SK-N-SH (cell line): Measurements from ENCODE around the gene ASCL2. TPM values are rescaled to one million over a fixed set of nuclear protein-coding genes. Genes with fewer than 3 reads are reported as not detected.

Experiments
- CTCF ChIA-PET: fragments of 300-600, 350-600 bp; formaldehyde crosslinking; extraction: SDS; loops from one replicate; lab custom pipeline; 2021; lab: Yijun Ruan, JAX
- POLR2A ChIA-PET: fragments of 350-600 bp; sonication (Branson Sonifier 250); formaldehyde crosslinking; extraction: SDS; loops from one replicate; lab custom pipeline; 2020; ENCODE audit warnings: antibody characterized with exemption, inconsistent platforms; lab: Yijun Ruan, JAX
- DNase-seq: peaks from one replicate; pipeline ENCODE4 v3.0.0; 2012
- H2AFZ ChIP-seq: fragments of 200-600 bp; sonication (generic); 2 replicates; pipeline ENCODE4 v1.8.1; 2016; ENCODE audit warnings: antibody characterized with exemption, mild to moderate bottlenecking, low read depth
- H3F3A ChIP-seq: fragments of 200-600 bp; sonication (generic); replicated peaks from 2 replicates; pipeline ENCODE3; 2016; ENCODE audit warnings: antibody characterized with exemption, mild to moderate bottlenecking; ENCODE audit not compliant: insufficient read depth
- H3K27ac ChIP-seq, 2 experiments: fragments of 200-500 bp in 1 of 2; fragments of 200-600 bp in 1 of 2; sonication (Bioruptor generic) in 1 of 2; sonication (generic), shearing (Covaris generic) in 1 of 2; 2 replicates each; pipeline versions ENCODE4 v1.5.1 to v1.6.1; 2014 to 2016; ENCODE audit warnings: low read depth in 2 of 2, inconsistent platforms in 1 of 2, low read length in 1 of 2, mild to moderate bottlenecking in 1 of 2, mixed read lengths in 1 of 2
- H3K27me3 ChIP-seq: fragments of 200-600 bp; sonication (generic), shearing (Covaris generic); 2 replicates; pipeline ENCODE4 v1.6.1; 2016; ENCODE audit warnings: mixed run types; ENCODE audit not compliant: insufficient read depth
- H3K36me3 ChIP-seq, 2 experiments: fragments of 200-500 bp in 1 of 2; fragments of 200-600 bp in 1 of 2; sonication (Bioruptor generic) in 1 of 2; sonication (generic) in 1 of 2; replicated peaks in 1 of 2; 2 replicates each; pipeline versions ENCODE3 to v1.5.1; 2014 to 2016; ENCODE audit warnings: low read length in 1 of 2, mild to moderate bottlenecking in 1 of 2; ENCODE audit not compliant: insufficient read depth in 2 of 2, control insufficient read depth in 1 of 2
- H3K4me1 ChIP-seq, 2 experiments: fragments of 200-500 bp in 1 of 2; fragments of 200-600 bp in 1 of 2; sonication (Bioruptor generic) in 1 of 2; sonication (generic), shearing (Covaris generic) in 1 of 2; 2 replicates each; pipeline versions ENCODE4 v1.5.1 to v1.6.1; 2014 to 2016; ENCODE audit warnings: low read depth in 1 of 2, low read length in 1 of 2, mixed run types in 1 of 2; ENCODE audit not compliant: insufficient read depth in 2 of 2, control insufficient read depth in 1 of 2
- H3K4me2 ChIP-seq: fragments of 200-600 bp; sonication (generic), shearing (Covaris generic); 2 replicates; pipeline ENCODE4 v1.6.1; 2017; ENCODE audit warnings: mixed run types
- H3K4me3 ChIP-seq, 2 experiments: fragments of 200-500 bp in 1 of 2; fragments of 200-600 bp in 1 of 2; sonication (Bioruptor generic) in 1 of 2; sonication (generic), shearing (Covaris generic) in 1 of 2; 2 replicates each; pipeline versions ENCODE4 v1.5.1 to v1.8.1; 2014 to 2016; ENCODE audit warnings: low read depth in 2 of 2, inconsistent platforms in 1 of 2, low read length in 1 of 2, mild to moderate bottlenecking in 1 of 2, mixed read lengths in 1 of 2, moderate library complexity in 1 of 2
- H3K79me2 ChIP-seq: fragments of 200-600 bp; sonication (generic); 2 replicates; pipeline ENCODE4 v1.8.1; 2017; ENCODE audit warnings: mild to moderate bottlenecking; ENCODE audit not compliant: insufficient read depth
- H3K9ac ChIP-seq: fragments of 200-600 bp; sonication (generic); 2 replicates; pipeline ENCODE4 v1.6.1; 2017; ENCODE audit warnings: mixed run types
- H3K9me2 ChIP-seq: fragments of 200-600 bp; sonication (generic); 2 replicates; pipeline ENCODE4 v1.6.1; 2017; ENCODE audit warnings: mixed run types
- H3K9me3 ChIP-seq: fragments of 200-600 bp; sonication (generic); 2 replicates; pipeline ENCODE4 v1.6.1; 2017; ENCODE audit warnings: mixed run types, mild to moderate bottlenecking, moderate library complexity
- H4K20me1 ChIP-seq: fragments of 200-600 bp; sonication (generic); 2 replicates; pipeline ENCODE4 v1.6.1; 2017; ENCODE audit warnings: mild to moderate bottlenecking, mixed run types; ENCODE audit not compliant: insufficient read depth
- EP300 ChIP-seq, 2 experiments: IDR thresholded peaks; 2 replicates each; pipeline versions ENCODE4 v1.4.0 to v1.6.1; 2012; ENCODE audit warnings: borderline replicate concordance in 1 of 2, low read depth in 1 of 2, low read length in 1 of 2
- FOSL2 ChIP-seq: IDR thresholded peaks from 2 replicates; pipeline ENCODE4 v1.4.0; 2012; ENCODE audit warnings: low read depth, mild to moderate bottlenecking, moderate library complexity, borderline replicate concordance
- FOXJ3 ChIP-seq: sonication (generic); formaldehyde crosslinking; IDR thresholded peaks from 2 replicates; pipeline ENCODE4 v1.5.1; 2020; ENCODE audit warnings: mild to moderate bottlenecking, missing genetic modification reagents
- GABPA ChIP-seq: IDR thresholded peaks from 2 replicates; pipeline ENCODE4 v1.4.0; 2012; ENCODE audit warnings: low read depth, mild to moderate bottlenecking
- GATA2 ChIP-seq: sonication (generic); formaldehyde crosslinking; IDR thresholded peaks from 2 replicates; pipeline ENCODE4 v1.5.0; 2020; ENCODE audit warnings: mild to moderate bottlenecking, missing genetic modification reagents
- JUND ChIP-seq: IDR thresholded peaks from 2 replicates; pipeline ENCODE4 v1.4.0; 2012
- MXI1 ChIP-seq: IDR thresholded peaks from 2 replicates; pipeline ENCODE4 v1.6.1; 2012; ENCODE audit warnings: mild to moderate bottlenecking, low read depth, low read length, improper control_type of control experiment
- NFIC ChIP-seq: IDR thresholded peaks from 2 replicates; pipeline ENCODE4 v1.4.0; 2012; ENCODE audit warnings: borderline replicate concordance
- NRF1 ChIP-seq: IDR thresholded peaks from 2 replicates; pipeline ENCODE4 v1.6.1; 2012; ENCODE audit warnings: low read depth, mild to moderate bottlenecking, low read length
- RAD21 ChIP-seq: IDR thresholded peaks from 2 replicates; pipeline ENCODE4 v1.6.1; 2012; ENCODE audit warnings: mild to moderate bottlenecking, low read length
- RCOR1 ChIP-seq: fragments of 150-350 bp; IDR thresholded peaks from 2 replicates; pipeline ENCODE4 v1.6.1; 2017; ENCODE audit warnings: antibody characterized with exemption, low read length
- RXRA ChIP-seq: IDR thresholded peaks from 2 replicates; pipeline ENCODE4 v1.4.0; 2012; ENCODE audit warnings: low read depth, mild to moderate bottlenecking, borderline replicate concordance
- SIN3A ChIP-seq: IDR thresholded peaks from 2 replicates; pipeline ENCODE4 v1.6.1; 2012; ENCODE audit warnings: low read depth, mild to moderate bottlenecking, low read length, moderate library complexity, borderline replicate concordance
- SMC3 ChIP-seq: IDR thresholded peaks from 2 replicates; pipeline ENCODE4 v1.6.1; 2012; ENCODE audit warnings: low read depth, low read length, improper control_type of control experiment
- USF1 ChIP-seq: IDR thresholded peaks from 2 replicates; pipeline ENCODE4 v1.4.0; 2012; ENCODE audit warnings: low read depth, borderline replicate concordance
- ZBTB33 ChIP-seq: IDR thresholded peaks from 2 replicates; pipeline ENCODE4 v1.4.0; 2012; ENCODE audit warnings: low read depth, borderline replicate concordance
- WGBS: methylation state at CpG from one replicate; pipeline ENCODE4 v1.1.6; 2017; ENCODE audit warnings: low lambda C conversion rate; 5-methylcytosine and 5-hydroxymethylcytosine counted together
- polyA plus RNA-seq, 3 experiments: library from polyadenylated mRNA; depleted of rRNA; stranded (reverse); fragments of >200 nt; gene quantifications; 2 replicates each; pipeline ENCODE4 v1.2.3, GENCODE V29; 2012
- TF ChIP-seq, protein P1 (sequence below): fragments of 150-350 bp; IDR thresholded peaks from 2 replicates; pipeline ENCODE4 v1.6.1; 2017; ENCODE audit warnings: antibody characterized with exemption, low read length, low read depth, borderline replicate concordance

Gene ASCL2
- polyA plus RNA-seq, 1 of the 3 experiments (the other 2 are of a cell fraction) = not detected

GRCh38 chr11:2318123-2318522 is 47.7 kb upstream of the ASCL2 start:
- TF ChIP-seq JUND (no peak), SMC3 (no peak), NFIC (no peak), USF1 (no peak), NRF1 (no peak), EP300 (IDR thresholded peaks at IDR 0.05; ENCODE audit: borderline replicate concordance in 1 of 2, low read depth in 1 of 2, low read length in 1 of 2) (no peak), FOXJ3 (CRISPR knock-in tag) (no peak), FOSL2 (no peak), GATA2 (CRISPR knock-in tag) (no peak), MXI1 (no peak), ZBTB33 (no peak), RAD21 (no peak), SIN3A (no peak), GABPA (no peak), RXRA (no peak), RCOR1 (no peak)
- TF ChIP-seq, protein P1, sequence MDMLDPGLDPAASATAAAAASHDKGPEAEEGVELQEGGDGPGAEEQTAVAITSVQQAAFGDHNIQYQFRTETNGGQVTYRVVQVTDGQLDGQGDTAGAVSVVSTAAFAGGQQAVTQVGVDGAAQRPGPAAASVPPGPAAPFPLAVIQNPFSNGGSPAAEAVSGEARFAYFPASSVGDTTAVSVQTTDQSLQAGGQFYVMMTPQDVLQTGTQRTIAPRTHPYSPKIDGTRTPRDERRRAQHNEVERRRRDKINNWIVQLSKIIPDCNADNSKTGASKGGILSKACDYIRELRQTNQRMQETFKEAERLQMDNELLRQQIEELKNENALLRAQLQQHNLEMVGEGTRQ = no peak
- Histone ChIP-seq H3K36me3 (no peaks in the 10 kb centered on the region), H2AFZ (no peak overlapping the region), H3F3A (no peaks in the 10 kb centered on the region), H3K9me2 (no peaks in the 10 kb centered on the region), H3K9ac (no peak overlapping the region), H3K79me2 (no peaks in the 10 kb centered on the region), H4K20me1 (no peaks in the 10 kb centered on the region), H3K4me2 (no peak overlapping the region), H3K9me3 (no peaks in the 10 kb centered on the region), H3K27me3 (no peaks in the 10 kb centered on the region), H3K27ac (no peak overlapping the region), H3K4me1 (peaks cover 12 to 22% of the 10 kb centered on the region in 2 experiments; a peak in 3 of 4 replicates), H3K4me3 (no peak overlapping the region)
- WGBS = 61% methylated on average over 4 of the region's 4 CpGs
- ChIA-PET CTCF (interaction anchor here (1.1 to 10.5 kb wide), 4 partner anchors 13 to 214 kb away, joined by 3 to 101 read pairs (median 13); partner anchors contain the start of gene TSSC4), POLR2A (interaction anchor here (1.1 kb wide), 1 partner anchor 60 kb away, joined by 3 read pairs; no protein-coding TSS in a partner anchor)
- no peak for DNase-seq
